DMS53 treated with DMSO at 0.1 percent for 48 hours (cell line): ENCODE data around the gene FGFBP3.
A peak's percentile ranks its signal among the peaks of the same experiment; 100 is the strongest.

Experiments used
- DNase-seq: peaks from one replicate; lab custom pipeline; 2025; ENCODE audit not compliant: unreplicated experiment; lab: John Stamatoyannopoulos, UW

FGFBP3 gene, protein sequence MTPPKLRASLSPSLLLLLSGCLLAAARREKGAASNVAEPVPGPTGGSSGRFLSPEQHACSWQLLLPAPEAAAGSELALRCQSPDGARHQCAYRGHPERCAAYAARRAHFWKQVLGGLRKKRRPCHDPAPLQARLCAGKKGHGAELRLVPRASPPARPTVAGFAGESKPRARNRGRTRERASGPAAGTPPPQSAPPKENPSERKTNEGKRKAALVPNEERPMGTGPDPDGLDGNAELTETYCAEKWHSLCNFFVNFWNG

DNA sequence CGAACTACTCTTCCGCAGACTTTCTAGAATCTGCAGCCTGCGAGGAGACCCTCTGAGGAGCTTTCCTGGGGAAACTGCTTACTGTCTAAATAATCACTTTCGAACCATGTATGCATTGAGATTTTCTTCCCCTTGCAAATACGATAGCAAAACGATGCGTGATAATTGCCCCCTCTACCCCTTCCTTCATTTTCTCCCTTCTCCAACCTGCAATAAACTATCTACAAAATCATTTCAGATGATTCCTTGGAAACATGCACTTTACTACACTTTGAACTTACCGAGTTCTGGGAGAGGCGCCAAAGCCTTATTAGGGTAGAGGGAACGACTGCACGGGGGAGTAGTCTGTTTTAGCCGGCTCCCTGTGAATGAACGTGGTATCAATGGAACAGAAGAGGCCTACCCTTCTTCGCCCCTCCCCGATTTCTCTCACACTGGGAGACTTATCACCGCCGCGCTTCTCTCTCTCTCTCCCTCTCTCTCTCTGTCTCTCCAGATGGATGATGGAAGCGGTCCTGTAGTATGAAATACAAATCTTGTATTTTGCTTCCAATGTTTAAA is at the start of gene FGFBP3:
Gene FGFBP3 (minus strand): TSS at position 370 of the 561 bp plus-strand sequence. CDS start 517 bp downstream, outside the sequence.
- DNase-seq = peak; percentile 80

DNA sequence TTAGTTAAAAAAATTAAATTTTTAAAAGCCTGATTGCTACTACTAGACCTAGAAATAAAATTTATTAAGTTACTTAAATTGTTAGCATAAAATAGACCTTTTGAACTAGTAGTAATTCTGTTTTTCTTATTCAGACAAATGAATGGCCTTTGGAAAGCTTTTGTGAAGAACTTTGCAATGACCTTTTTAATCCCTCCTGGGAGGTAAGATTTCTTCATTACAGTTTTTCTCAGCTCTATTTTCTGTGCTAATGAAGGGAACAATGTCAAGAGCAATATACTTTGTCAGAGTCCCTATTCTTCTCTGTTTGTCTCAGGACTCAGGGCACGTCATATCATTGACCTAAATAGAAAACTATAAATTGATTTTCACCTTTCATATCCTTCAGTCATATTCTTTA is 47.8 kb upstream of the FGFBP3 start:
- DNase-seq = no peak

DNA sequence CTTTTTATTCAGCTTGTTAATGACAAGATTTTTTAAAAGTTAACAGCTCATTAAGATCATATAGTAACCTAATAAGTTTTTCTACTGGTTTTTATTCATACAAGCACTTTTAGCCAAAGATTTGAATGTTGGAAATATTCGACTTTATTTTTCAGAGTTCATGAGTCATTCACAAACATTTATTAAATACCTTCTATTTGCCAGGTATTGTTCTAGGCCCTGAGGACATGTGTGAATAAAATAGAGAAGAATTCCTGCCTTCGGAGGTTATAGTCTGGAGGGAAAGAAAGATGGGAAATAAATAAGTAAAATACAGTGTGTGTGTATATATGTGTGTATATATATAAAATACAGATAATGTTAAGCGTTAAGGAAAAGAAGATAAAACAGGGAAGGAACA is 45.8 kb upstream of the FGFBP3 start:
- no peak for DNase-seq

DNA sequence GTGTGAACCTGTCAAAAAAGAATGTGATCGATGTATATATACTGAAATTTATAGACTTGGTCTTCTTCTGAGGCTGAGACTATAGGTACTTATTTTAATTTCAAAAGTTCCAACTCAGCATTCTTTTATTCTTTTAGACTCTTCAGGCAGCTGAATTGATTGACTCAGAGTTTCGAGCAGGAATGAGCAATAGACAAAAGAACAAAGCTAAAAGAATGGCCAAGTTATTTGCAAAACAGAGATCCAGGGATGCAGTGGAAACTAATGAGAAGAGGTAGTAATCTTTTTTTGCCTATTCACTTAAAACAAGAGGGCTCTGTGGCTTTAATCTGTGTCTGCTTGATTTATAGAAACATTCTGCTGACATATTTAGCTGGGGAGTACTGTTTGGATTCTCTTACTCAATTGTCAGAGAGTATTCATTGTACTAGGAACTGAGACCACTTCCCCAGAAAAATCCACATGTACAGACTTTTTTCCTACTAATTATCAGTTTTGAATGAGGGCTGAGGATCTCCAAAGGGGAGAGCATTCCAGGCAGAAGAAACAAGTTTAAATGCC is 44.4 kb upstream of the FGFBP3 start:
- DNase-seq = no peak

DNA sequence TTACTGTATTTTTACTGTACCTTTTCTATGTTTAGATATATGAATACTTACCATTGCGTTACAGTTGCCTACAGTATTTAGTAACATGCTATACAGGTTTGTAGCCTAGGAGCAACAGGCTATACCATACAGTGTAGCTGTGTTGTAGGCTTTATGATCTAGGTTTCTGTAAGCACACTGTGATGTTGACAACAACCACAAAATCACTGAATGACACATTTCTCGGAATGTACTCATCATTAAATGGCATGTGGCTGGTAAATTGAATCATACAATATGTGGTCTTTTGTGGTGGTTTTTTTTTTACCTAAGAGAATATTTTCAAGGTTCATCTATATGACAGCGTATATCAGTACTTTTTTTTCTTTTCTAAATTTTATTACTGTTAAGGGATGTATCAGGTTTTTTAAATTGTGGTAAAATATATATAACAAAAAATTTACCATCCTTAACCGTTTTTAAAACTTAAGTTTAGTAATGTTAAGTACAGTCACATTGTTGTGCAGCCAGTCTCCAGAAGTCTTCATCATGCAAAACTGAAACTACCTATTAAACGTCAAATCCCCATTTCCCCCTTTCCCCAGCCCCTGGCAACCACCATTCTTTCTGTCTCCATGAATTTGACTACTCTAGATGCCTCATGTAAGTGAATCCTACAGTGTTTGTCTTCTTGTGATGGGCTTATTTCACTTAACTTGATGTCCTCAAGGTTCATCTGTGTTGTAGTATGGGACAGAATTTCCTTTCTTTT is 35.8 kb upstream of the FGFBP3 start:
- DNase-seq = no peak

- DNase-seq = no peak
Measured at GRCh38 chr10:91941426-91941825, 32.1 kb upstream of the FGFBP3 start.

- no peak for DNase-seq
Measured at GRCh38 chr10:91939653-91940052, 30.4 kb upstream of the FGFBP3 start.

DNA sequence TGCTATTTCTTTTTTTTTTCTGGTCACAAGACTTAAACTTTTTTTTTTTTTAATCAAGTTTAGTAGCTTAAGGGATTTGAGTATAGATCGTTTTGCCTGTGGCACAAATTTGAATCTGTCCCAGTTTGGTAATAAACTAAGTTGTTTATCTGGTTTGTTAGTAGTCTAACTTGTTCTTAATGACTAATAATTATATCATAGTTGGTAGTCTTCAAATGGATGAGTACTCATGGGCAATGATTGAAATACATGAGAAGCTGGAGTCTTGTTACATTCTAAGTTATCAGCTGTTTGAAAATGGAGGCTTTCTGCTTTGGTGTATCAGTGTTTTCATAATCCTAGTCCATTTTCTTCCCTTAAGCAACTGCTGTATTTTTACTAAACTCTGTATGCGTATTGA is 26.6 kb upstream of the FGFBP3 start:
- no peak for DNase-seq

DNA sequence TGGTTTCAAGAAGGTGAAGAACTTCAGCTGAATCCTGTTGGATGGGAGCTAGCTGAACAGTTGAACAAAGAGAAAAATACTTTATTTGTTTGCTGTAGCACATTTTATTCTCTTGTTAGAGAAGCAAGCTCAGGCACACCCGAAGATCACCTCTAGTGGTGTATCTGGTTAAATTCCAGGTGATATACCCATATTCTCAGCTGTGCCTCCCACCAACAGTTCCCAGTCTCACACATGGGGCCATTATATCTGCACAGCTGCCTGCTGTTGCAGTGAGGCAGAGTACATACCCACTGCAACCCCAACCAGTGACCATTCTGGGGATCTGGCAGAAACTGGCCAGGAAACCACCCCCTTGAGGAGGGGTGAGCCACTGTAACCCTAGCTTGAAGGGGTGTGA is 23.5 kb upstream of the FGFBP3 start:
- DNase-seq = no peak

DNA sequence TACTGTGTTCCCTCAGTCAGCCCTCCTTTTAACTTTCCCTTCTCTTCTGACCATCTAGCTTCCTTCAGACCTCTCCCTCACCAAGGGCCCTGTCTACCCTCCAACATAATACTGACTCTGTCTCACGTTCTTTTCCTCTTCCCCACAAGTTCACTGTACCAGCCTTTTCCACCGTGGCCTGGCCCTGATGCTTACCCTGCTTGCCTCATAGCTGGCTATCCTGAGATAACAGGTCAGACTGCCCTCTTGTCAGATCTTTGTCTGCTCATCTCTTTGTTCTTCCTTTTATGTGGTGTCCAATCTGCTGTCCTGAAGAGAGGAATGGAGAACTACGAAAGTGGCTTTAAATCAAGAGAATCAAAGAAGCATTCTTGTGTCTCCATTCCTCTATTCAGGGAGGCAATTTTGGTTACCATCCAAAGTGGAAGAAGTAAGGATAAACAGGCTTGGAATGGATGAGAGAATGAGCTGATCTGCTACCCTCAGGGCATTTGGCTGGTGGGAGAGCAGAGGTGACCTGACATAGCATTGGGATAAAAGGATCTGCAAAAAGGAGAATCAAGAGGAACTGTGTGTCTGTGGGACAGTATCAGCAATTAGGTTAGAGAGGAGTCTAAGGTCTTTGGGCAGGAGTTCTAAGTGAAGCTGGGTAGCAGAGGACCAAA is 22.4 kb upstream of the FGFBP3 start:
- DNase-seq = no peak

DNA sequence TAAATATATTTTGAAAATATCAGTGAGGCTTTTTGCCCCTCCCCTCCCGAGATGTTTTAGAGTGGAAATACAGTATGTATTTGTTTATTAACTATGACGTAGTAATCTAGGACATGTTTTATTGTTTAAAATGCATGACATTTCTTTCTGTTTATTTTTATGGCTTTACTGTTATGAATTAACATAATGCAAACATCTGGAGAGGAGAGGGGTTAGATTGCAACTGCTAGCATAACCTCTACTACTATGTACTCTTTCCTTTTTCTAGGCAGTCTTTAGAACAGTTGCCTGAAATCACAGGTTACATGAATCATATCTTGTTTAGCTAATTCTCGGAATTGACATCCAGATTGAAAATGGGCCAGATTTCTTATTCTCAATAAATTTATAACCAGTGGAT is 21.7 kb upstream of the FGFBP3 start:
- no peak for DNase-seq

DNA sequence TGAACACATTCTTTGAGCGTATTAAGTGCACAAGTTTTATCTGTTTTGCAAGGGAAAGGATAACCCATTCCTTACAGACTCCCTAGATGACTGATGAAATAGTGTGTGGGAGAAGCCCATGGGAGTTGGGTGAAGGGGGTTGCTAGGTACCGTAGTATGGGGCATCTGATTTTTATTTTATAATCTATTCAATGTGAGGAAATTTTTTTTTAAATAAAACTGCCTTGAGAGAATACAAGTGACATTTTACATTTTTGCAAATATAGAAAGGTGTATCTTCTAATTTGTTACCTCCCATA is 15.7 kb upstream of the FGFBP3 start:
- DNase-seq = no peak

- no peak for DNase-seq
Measured at GRCh38 chr10:91924212-91925021, 15.1 kb upstream of the FGFBP3 start.

- peak; percentile 65 for DNase-seq
Measured at GRCh38 chr10:91923371-91924211, 14.3 kb upstream of the FGFBP3 start, which contains the start of gene BTAF1. Gene BTAF1, plus strand, starts transcription at chr10:91923770. Its CDS starts 307 bp downstream, at chr10:91924077.

GRCh38 chr10:91919651-91920050 is 10.4 kb upstream of the FGFBP3 start:
- no peak for DNase-seq

DNA sequence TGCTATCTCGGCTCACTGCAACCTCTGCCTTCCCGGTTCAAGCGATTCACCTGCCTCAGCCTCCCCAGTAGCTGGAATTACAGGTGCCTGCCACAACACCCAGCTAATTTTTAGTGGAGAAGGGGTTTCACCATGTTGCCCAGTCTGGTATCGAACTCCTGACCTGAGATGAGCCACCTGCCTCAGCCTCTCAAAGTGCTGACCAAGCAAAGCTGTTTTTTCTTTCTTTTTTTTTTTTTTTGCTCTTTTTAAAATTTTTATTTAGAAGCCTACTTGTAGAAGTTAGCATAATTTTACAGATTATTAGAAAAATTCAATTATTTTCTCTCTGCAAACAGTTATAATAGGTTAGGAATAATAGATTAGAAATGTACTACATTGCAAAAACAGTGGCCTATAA is 1.2 kb upstream of the FGFBP3 start:
- DNase-seq = no peak

GRCh38 chr10:91908337-91909116 is 759 bp downstream of the FGFBP3 start:
- peak; percentile 90 for DNase-seq

- DNase-seq = no peak
Measured at GRCh38 chr10:91907914-91908336, 1.4 kb downstream of the FGFBP3 start.

DNA sequence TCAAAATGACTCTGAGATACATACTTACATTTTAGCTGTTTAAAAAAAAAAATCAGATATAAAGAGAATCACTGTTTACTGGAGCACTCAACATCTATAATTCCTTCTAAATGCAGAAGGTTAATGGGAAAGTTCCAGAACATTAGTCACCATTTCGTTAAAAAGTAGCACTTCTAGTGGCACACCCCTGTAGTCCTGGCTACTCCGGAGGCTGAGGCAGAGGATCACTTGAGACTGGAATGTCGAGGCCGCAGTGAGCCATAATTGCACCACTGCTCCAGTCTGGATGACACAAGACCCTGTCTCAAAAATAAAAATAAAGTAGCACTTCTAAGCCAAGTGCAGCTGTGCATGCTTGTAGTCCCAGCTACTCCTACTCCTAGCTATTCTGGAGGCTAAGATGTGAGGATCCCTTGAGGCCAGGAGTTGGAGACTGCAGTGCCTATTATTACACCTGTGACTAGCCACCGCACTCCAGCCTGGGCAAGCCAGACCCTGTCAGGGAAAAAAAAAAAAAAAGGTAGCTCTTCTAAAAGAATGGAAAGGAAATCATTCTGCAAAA is 2.2 kb downstream of the FGFBP3 start:
- no peak for DNase-seq
